SK-N-SH treated with all-trans-retinoic acid at 6 μM for 48 hours (cell line): ENCODE measurements around the gene PPIG.

ENCODE experiments used
- BACH2 ChIP-seq: fragments of 250-450 bp; sonication (Bioruptor Pico); IDR thresholded peaks from 2 replicates; pipeline ENCODE4 v1.9.0; 2021; ENCODE audit warnings: mild to moderate bottlenecking, borderline replicate concordance
- CREB5 ChIP-seq: fragments of 250-450 bp; sonication (Bioruptor Pico); IDR thresholded peaks from 2 replicates; pipeline ENCODE4 v1.5.1; 2020; ENCODE audit warnings: low read depth, mild to moderate bottlenecking, moderate library complexity
- OSR1 ChIP-seq: fragments of 250-450 bp; sonication (Bioruptor Pico); IDR thresholded peaks from 2 replicates; pipeline ENCODE4 v1.8.0; 2022; ENCODE audit warnings: moderate library complexity, mild to moderate bottlenecking, inconsistent platforms
- RARB ChIP-seq: fragments of 250-450 bp; sonication (Bioruptor Pico); IDR thresholded peaks from 2 replicates; pipeline ENCODE4 v1.8.0; 2021; ENCODE audit warnings: mild to moderate bottlenecking, moderate library complexity
- SNAI2 ChIP-seq: fragments of 250-450 bp; sonication (Bioruptor Pico); IDR thresholded peaks from 2 replicates; pipeline ENCODE4 v1.5.0; 2020; ENCODE audit warnings: mild to moderate bottlenecking, moderate library complexity
- TOX ChIP-seq: fragments of 250-450 bp; sonication (Bioruptor Pico); IDR thresholded peaks from 2 replicates; pipeline ENCODE4 v1.8.0; 2021; ENCODE audit warnings: mild to moderate bottlenecking, moderate library complexity, borderline replicate concordance
- ZFP30 ChIP-seq: fragments of 450-650 bp; formaldehyde crosslinking; IDR thresholded peaks from 2 replicates; pipeline ENCODE4 v1.5.0; 2022; ENCODE audit warnings: mild to moderate bottlenecking, moderate library complexity
- ZNF8 ChIP-seq: fragments of 450-650 bp; formaldehyde crosslinking; IDR thresholded peaks from 2 replicates; pipeline ENCODE4 v1.5.0; 2020; ENCODE audit warnings: mild to moderate bottlenecking, moderate library complexity
- TF ChIP-seq, protein P1 (sequence below): fragments of 250-450 bp; sonication (Bioruptor Pico); IDR thresholded peaks from 2 replicates; pipeline ENCODE4 v1.8.0; 2020; ENCODE audit warnings: mild to moderate bottlenecking, moderate library complexity, borderline replicate concordance
- TF ChIP-seq, protein P2 (sequence below): fragments of 250-450 bp; sonication (Bioruptor Pico); IDR thresholded peaks from 2 replicates; pipeline ENCODE4 v1.8.0; 2021; ENCODE audit warnings: low read depth, mild to moderate bottlenecking, moderate library complexity, borderline replicate concordance

DNA sequence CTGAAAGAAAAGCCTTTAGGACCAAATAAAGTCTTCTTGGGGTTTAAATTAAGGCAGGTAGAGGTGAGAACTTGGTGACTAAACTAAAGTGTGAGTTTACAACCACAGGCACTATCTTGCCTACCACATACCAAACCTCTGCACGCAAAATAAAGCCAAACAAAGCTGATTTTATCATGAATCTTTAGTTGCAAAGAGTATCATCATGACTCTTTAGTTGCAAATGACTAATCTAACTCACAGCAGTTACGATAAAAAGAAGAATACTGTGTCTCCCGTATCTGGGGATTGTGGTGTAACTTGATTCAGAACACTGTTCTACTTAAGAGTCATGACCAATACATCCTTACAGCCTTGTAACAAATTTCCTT lies 98.9 kb downstream of the PPIG start:
- TF ChIP-seq, protein P1, sequence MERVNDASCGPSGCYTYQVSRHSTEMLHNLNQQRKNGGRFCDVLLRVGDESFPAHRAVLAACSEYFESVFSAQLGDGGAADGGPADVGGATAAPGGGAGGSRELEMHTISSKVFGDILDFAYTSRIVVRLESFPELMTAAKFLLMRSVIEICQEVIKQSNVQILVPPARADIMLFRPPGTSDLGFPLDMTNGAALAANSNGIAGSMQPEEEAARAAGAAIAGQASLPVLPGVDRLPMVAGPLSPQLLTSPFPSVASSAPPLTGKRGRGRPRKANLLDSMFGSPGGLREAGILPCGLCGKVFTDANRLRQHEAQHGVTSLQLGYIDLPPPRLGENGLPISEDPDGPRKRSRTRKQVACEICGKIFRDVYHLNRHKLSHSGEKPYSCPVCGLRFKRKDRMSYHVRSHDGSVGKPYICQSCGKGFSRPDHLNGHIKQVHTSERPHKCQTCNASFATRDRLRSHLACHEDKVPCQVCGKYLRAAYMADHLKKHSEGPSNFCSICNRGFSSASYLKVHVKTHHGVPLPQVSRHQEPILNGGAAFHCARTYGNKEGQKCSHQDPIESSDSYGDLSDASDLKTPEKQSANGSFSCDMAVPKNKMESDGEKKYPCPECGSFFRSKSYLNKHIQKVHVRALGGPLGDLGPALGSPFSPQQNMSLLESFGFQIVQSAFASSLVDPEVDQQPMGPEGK, result no peak
- no peak for TF ChIP-seq SNAI2 (CRISPR knock-in tag)
- no peak for TF ChIP-seq CREB5 (CRISPR knock-in tag)
- TF ChIP-seq, protein P2, sequence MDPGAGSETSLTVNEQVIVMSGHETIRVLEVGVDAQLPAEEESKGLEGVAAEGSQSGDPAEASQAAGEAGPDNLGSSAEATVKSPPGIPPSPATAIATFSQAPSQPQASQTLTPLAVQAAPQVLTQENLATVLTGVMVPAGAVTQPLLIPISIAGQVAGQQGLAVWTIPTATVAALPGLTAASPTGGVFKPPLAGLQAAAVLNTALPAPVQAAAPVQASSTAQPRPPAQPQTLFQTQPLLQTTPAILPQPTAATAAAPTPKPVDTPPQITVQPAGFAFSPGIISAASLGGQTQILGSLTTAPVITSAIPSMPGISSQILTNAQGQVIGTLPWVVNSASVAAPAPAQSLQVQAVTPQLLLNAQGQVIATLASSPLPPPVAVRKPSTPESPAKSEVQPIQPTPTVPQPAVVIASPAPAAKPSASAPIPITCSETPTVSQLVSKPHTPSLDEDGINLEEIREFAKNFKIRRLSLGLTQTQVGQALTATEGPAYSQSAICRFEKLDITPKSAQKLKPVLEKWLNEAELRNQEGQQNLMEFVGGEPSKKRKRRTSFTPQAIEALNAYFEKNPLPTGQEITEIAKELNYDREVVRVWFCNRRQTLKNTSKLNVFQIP (CRISPR knock-in tag), result no peak
- TF ChIP-seq RARB (CRISPR knock-in tag), result no peak
- no peak for TF ChIP-seq TOX
- TF ChIP-seq ZFP30 (CRISPR knock-in tag), result no peak
- no peak for TF ChIP-seq OSR1 (CRISPR knock-in tag)
- no peak for TF ChIP-seq BACH2 (CRISPR knock-in tag)
- no peak for TF ChIP-seq ZNF8 (CRISPR knock-in tag)
